ENCODE data around the gene ZNF200. TPM values are rescaled to one million over a fixed set of nuclear protein-coding genes. Genes with fewer than 3 reads are reported as not detected.
"Not testable (repeated sequence)": the region's sequence is repeated elsewhere in the genome, so short reads cannot be mapped to it uniquely, and the experiment has no call there.

The ZNF200 gene
- total RNA-seq, 1 experiment from 2014 or later, result 5.0 TPM

- no peak overlapping the region for H3K9ac ChIP-seq (ENCODE audit: low read length)
- no peaks in the 10 kb centered on the region for H3K4me1 ChIP-seq (ENCODE audit: insufficient read depth, low read length)
- H3K4me2 ChIP-seq (ENCODE audit: low read length), result no peak overlapping the region
- intact Hi-C loops (cut with micrococcal nuclease), result no loop called here
- H2AFZ ChIP-seq (ENCODE audit: low read length), result no peak overlapping the region
- no peak for ATAC-seq
- H3K9me2 ChIP-seq (replicated peaks; ENCODE audit: low read length), result no peaks in the 10 kb centered on the region
- CTCF ChIA-PET, result no interaction called here
- H3K27ac ChIP-seq (ENCODE audit: low read length), result no peak overlapping the region
- no peak for DNase-seq
- peaks cover 12% of the 10 kb centered on the region; the same call in 1 of the 2 replicates for H3K27me3 ChIP-seq (ENCODE audit: low read length)
- no peaks in the 10 kb centered on the region for H3K36me3 ChIP-seq (ENCODE audit: low read depth, low read length)
- no peaks in the 10 kb centered on the region for H3F3A ChIP-seq (ENCODE audit: low read length, unreplicated experiment)
- no peaks in the 10 kb centered on the region for H3K9me3 ChIP-seq (ENCODE audit: low read length)
- H4K20me1 ChIP-seq (ENCODE audit: low read length), result no peaks in the 10 kb centered on the region
- H3K79me2 ChIP-seq (ENCODE audit: low read length), result no peaks in the 10 kb centered on the region
- POLR2A ChIA-PET (ENCODE audit: unreplicated experiment), result no interaction called here
- TF ChIP-seq CTCF (conservative IDR thresholded peaks at IDR 0.05; ENCODE audit: low read depth, low read length) (no peak), EZH2 (IDR thresholded peaks at IDR 0.05; ENCODE audit: low read length, unreplicated experiment) (no peak), EZH2phosphoT487 (IDR thresholded peaks at IDR 0.05; ENCODE audit: borderline replicate concordance, low read length) (no peak)
- H3K4me3 ChIP-seq (ENCODE audit: low read length), result no peak overlapping the region
- BruUV-seq (replicated peaks), result no TSS peak
Measured at GRCh38 chr16:3212567-3212966, 22.4 kb downstream of the ZNF200 start.

GRCh38 chr16:3212006-3212405 lies 23.0 kb downstream of the ZNF200 start:
- Histone ChIP-seq H3K9me2 (replicated peaks; ENCODE audit: low read length) (no peaks in the 10 kb centered on the region), H3K4me2 (ENCODE audit: low read length) (no peak overlapping the region), H3K4me1 (ENCODE audit: insufficient read depth, low read length) (no peaks in the 10 kb centered on the region), H4K20me1 (ENCODE audit: low read length) (no peaks in the 10 kb centered on the region), H3K9ac (ENCODE audit: low read length) (no peak overlapping the region), H3K27ac (ENCODE audit: low read length) (no peak overlapping the region), H3K4me3 (ENCODE audit: low read length) (no peak overlapping the region), H3K79me2 (ENCODE audit: low read length) (no peaks in the 10 kb centered on the region), H3K36me3 (ENCODE audit: low read depth, low read length) (no peaks in the 10 kb centered on the region), H2AFZ (ENCODE audit: low read length) (no peak overlapping the region), H3F3A (ENCODE audit: low read length, unreplicated experiment) (no peaks in the 10 kb centered on the region), H3K27me3 (ENCODE audit: low read length) (peaks cover 12% of the 10 kb centered on the region; the same call in 1 of the 2 replicates), H3K9me3 (ENCODE audit: low read length) (no peaks in the 10 kb centered on the region)
- DNase-seq (no peak), ATAC-seq (no peak)
- BruUV-seq (replicated peaks), result no TSS peak
- POLR2A ChIA-PET (ENCODE audit: unreplicated experiment), result no interaction called here
- CTCF ChIA-PET, result no interaction called here
- no peak for TF ChIP-seq EZH2 (IDR thresholded peaks at IDR 0.05; ENCODE audit: low read length, unreplicated experiment)
- TF ChIP-seq EZH2phosphoT487 (IDR thresholded peaks at IDR 0.05; ENCODE audit: borderline replicate concordance, low read length), result no peak
- no peak for TF ChIP-seq CTCF (conservative IDR thresholded peaks at IDR 0.05; ENCODE audit: low read depth, low read length)
- intact Hi-C loops (cut with micrococcal nuclease), result no loop called here

- no peak overlapping the region for H3K9ac ChIP-seq (ENCODE audit: low read length)
- no peak overlapping the region for H3K4me3 ChIP-seq (ENCODE audit: low read length)
- no peaks in the 10 kb centered on the region for H3K36me3 ChIP-seq (ENCODE audit: low read depth, low read length)
- DNase-seq (no peak), ATAC-seq (no peak)
- H4K20me1 ChIP-seq (ENCODE audit: low read length), result no peaks in the 10 kb centered on the region
- no peak overlapping the region for H3K4me2 ChIP-seq (ENCODE audit: low read length)
- no peak overlapping the region for H3K27ac ChIP-seq (ENCODE audit: low read length)
- ChIA-PET CTCF (no interaction called here), POLR2A (ENCODE audit: unreplicated experiment) (no interaction called here)
- no peaks in the 10 kb centered on the region for H3K79me2 ChIP-seq (ENCODE audit: low read length)
- H3F3A ChIP-seq (ENCODE audit: low read length, unreplicated experiment), result no peaks in the 10 kb centered on the region
- no peaks in the 10 kb centered on the region for H3K9me2 ChIP-seq (replicated peaks; ENCODE audit: low read length)
- intact Hi-C loops (cut with micrococcal nuclease), result no loop called here
- no peaks in the 10 kb centered on the region for H3K9me3 ChIP-seq (ENCODE audit: low read length)
- H2AFZ ChIP-seq (ENCODE audit: low read length), result no peak overlapping the region
- no peaks in the 10 kb centered on the region for H3K4me1 ChIP-seq (ENCODE audit: insufficient read depth, low read length)
- TF ChIP-seq CTCF (conservative IDR thresholded peaks at IDR 0.05; ENCODE audit: low read depth, low read length) (no peak), EZH2 (IDR thresholded peaks at IDR 0.05; ENCODE audit: low read length, unreplicated experiment) (no peak), EZH2phosphoT487 (IDR thresholded peaks at IDR 0.05; ENCODE audit: borderline replicate concordance, low read length) (no peak)
- BruUV-seq (replicated peaks), result no TSS peak
- H3K27me3 ChIP-seq (ENCODE audit: low read length), result no peaks in the 10 kb centered on the region
Measured at GRCh38 chr16:3207086-3207953, 27.6 kb downstream of the ZNF200 start.

GRCh38 chr16:3205939-3206338 lies 29.0 kb downstream of the ZNF200 start:
- H3K27ac ChIP-seq (ENCODE audit: low read length); H3K9me3 ChIP-seq (ENCODE audit: low read length); H3K79me2 ChIP-seq (ENCODE audit: low read length); H2AFZ ChIP-seq (ENCODE audit: low read length); H3K36me3 ChIP-seq (ENCODE audit: low read depth, low read length); H4K20me1 ChIP-seq (ENCODE audit: low read length); H3K4me1 ChIP-seq (ENCODE audit: insufficient read depth, low read length); CTCF ChIA-PET; H3K9me2 ChIP-seq (replicated peaks; ENCODE audit: low read length); ATAC-seq; H3F3A ChIP-seq (ENCODE audit: low read length, unreplicated experiment); H3K9ac ChIP-seq (ENCODE audit: low read length); DNase-seq; POLR2A ChIA-PET (ENCODE audit: unreplicated experiment); H3K27me3 ChIP-seq (ENCODE audit: low read length); H3K4me3 ChIP-seq (ENCODE audit: low read length); intact Hi-C loops (cut with micrococcal nuclease); H3K4me2 ChIP-seq (ENCODE audit: low read length); BruUV-seq (replicated peaks): not testable (repeated sequence)

All from PC-3 (cell line).